Hematopoietic multipotent progenitor cell treated with erythropoietin and hydrocortisone succinate and interleukin-3 and kit ligand, for 15 days (in vitro differentiated cells): ENCODE data around the gene CERK.

Source experiments
- DNase-seq: peaks from one replicate; pipeline ENCODE4 v3.0.0-alpha.2; 2015; ENCODE audit warnings: low spot score

CERK gene

DNA sequence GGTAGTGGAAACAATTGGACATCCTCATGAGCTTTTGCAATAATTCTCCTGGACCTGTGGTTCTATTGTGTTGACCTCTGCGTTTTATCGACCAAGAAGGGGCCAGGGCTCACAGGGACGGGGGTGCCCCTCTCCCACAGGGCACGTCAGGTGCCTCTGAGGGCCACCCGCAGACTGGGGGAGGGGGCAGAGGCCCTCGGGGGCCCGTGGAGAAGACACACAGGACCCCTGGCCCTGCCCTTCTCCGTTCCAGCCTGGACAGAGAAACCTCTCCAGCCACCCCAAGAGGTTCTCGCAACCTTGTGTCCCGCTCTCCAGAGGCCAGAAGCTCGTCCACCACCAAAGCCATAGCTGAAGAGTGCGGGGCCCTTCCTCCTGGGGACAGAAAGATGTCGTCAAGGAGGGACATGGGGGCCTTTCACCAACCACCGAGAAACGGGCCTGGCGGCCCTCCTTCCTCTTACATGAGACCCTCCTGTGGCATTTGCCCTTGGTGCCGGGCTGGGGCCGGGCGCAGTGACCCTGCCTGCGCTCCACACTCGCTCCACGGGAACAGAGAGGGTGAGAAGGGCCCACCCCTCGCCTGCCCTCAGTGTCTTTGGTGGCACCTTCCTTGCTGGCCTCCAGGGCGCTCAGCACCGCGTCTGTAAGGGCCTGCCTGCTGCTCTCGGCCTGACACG, 60.6 kb downstream of the CERK start:
- DNase-seq: no peak

DNA sequence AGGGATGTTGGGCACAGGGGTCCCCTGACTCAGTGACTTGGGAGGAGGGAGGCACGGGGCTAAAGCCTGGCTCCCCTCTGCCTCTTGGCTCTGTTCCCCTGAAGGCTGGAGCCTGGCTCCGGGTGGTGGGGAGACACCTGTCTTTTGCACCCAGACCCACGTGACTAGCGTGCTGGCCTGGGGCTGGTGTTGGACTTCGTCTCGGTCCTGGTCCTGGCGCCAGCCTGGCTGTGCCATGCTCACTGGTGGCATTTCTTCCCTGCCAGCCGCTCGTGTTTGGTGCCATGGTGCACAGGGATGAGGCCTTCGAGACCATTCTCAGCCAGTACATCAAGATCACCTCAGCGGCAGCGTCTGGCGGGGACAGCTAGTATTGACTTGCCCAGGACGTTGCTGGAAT, 61.2 kb downstream of the CERK start:
- no peak for DNase-seq

DNA sequence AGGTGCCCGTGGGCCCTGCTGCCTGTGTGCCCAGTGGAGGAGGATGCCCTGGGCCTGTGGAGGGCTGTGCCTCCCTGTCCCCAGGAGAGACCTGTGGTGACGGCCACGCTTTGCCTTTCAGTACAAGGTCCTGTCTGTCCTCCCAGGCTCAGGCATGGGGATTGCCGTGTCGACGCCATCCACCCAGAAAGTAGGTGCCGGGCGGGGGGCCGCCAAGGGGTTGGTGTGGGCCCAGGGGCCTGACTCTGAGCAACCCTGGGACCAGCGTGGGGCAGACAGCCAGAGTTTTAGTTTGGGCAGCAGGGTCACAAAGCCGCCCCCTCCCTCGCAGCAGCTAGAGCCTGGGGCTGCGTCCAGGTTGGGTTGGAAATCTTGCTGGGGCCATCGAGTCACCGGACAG, 61.6 kb downstream of the CERK start:
- DNase-seq: no peak

DNA sequence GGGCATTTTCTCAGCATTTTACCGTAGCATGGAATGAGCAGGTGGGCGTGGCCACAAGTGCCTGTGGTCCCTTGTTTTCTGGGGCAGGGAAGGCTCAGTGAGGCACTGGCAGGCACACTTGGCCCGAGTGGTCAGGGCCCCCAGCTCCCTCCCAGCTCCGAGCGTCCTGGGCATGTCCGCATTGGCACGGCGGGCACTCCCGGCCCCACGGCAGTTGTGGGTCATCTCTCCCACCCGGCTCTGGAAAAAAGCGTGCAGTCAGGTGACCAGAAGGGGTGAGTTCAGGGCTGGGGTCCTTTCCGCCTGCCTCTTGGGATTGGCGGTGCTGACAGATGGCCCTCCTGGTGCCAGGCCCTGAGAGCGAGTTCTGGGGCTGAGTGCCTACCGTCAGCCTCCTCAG, 62.1 kb downstream of the CERK start:
- DNase-seq: no peak

DNA sequence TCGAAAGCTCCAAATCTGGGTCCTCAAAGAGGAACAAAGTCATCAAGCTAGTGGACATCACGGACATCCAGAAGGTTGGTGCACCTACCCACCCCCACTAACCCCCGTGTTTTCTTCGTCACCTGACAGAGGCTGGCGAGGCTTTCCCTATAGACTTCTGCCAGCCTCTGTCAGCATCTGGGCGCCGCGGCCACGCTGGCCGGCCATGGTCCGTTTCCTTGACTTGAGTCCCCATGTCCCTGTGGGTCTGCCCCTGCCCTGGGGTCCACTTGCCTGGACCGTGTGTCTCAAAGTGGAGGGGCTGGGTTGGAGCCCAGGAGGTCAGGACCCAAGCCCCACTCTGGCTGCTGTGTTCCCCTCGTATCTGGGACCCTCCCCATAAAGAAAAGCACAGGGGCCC, 62.6 kb downstream of the CERK start:
- DNase-seq: no peak

DNA sequence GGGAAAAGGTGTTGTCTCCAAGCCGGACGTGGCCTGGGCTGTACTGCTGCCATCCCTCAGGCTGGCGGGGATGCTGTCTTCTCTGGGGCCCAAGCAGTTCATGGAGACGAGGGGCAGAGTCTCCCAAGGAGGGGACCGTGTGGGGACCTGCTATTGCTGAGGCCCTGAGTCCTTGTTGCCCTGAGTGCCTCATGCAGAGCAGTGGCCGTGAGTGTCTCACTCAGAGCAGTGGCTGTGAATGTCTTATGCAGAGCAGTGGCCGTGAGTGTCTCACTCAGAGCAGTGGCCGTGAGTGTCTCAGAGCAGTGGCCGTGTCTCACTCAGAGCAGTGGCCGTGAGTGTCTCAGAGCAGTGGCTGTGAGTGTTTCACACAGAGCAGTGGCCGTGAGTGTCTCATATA, 63.1 kb downstream of the CERK start:
- DNase-seq: no peak

DNA sequence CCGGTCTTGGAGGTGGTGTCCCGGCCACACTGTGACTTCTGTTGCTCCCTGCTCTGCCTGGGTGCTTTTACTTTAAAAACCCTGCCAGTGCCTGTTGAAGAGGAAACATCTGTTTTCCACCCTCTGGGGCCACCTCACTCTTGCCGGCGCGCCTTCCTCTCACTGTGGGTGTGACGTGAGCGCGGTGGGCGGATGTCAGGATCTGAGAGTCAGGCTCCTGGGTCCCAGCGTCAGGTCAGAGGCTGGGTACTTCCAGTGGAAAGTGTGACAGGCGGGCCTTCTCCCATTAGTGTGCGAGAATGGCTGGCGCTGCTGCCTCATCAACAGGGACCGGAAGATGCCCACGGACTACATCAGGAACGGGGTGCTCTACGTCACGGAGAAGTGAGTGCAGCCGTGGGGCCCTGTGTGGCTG, 63.7 kb downstream of the CERK start:
- DNase-seq: no peak

DNA sequence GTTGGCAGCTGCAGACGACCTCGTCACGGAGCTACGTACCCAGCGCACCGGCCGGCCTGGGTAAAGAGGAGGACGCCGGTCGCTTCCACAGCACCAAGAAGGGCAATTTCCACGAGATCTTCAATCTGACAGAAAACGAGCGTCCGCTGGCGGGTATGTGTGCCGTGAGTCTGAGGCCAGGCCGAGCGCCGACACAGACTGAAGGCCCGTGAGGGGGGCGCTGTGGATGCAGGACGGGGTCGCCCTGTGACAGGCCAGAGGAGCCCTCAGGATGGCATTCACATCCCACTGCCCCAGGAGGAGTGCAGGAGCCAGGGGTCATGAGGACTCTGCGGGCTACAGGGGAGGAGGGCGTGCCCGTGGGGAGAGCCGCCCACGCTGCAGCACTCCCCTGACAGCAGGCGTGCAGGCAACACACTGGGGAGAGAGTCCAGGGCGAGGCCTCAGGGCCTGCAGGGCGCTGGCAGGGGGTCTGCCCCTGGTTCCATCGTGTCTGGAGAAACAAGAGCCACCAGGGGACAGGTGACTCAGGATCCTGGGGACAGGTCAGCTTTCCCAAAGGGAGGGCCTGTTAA, 64.3 kb downstream of the CERK start:
- DNase-seq: no peak

DNA sequence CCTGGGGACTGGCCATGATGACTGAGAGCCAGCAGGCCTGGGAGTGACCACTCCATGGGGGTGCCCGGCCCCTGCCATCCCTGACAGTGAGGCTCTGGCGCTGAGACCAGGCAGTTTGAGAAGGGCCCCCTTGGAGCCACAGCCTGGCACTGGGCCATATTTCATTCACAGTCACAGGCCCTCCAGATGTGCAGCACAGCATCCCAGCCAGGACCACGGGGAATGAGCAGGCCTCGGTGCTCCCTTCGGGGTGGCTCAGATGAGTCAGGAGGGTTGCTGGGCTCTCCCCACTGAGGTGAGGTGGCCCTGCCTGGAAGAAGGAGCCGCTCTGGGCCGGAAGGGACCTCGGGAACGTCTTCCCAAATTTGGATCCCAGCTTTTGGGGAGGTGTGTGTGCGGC, 64.8 kb downstream of the CERK start:
- no peak for DNase-seq

DNA sequence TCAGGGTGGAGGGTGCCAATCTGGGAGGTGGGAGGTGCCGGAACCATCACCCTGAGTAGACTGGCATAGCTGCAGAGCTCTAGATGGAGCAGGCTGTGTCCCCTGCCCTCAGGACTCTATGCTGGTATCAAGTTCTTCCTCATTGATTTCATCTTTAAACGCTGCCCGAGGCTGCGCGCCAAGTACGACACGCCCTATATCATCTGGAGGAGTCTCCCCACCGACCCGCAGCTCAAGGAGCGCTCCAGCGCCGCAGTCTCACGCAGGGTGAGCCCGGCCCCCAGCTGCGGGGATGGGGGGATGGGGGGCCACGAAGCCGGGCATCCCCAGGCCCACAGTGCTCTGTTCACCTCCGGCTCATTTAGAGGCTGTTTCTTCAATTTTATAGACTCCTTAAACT, 65.3 kb downstream of the CERK start:
- DNase-seq: peak; percentile 13

DNA sequence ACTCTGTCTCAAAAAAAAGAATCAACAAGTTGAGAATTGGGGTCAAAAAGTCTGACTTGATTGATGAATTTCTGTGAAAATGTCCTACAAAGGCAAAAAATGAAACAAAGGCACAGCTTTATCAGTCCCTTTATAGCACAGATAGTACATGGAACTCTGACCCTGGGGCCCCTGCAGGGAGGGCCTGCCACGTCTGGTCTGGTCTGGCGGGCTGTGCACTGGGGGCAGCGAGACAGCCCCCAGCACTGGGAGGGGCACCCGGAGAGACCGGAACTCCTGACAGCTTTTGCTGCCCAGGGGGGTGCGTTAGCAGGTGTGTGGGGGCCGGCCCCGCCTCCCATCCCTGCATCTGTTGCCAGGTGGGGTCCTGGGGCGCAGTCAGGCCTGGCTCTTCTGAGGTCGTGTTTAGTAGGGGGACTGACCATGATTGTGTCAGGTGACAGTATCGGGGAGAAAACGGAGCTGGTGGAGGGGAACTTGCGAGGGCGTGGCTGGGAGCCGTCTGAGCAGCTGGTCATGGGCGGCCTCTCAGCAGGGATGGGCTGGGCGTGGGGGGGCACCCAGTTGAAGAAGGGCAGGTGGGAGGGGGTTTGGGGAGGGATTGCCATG, 66.1 kb downstream of the CERK start:
- DNase-seq: no peak

DNA sequence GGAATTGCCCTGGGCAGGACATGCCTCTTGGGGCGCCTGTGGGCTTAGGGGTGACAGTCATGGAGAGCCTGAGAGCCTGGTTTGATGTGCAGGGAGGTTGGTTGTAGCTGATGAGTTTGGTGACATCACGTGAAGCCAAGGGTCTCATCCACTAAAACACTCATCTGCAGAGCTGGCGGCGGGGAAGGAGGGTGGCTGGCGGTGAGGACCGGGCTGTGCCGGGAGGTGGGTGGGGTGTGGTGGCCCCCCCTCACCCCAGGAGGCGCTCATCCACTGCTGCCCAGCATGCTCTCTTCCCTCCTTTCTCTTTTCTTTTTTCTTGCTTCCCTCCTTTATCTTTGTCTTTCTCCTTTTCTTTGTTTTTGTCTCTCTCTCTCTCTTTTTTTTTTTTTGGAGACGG, 68.9 kb downstream of the CERK start:
- DNase-seq: no peak

DNA sequence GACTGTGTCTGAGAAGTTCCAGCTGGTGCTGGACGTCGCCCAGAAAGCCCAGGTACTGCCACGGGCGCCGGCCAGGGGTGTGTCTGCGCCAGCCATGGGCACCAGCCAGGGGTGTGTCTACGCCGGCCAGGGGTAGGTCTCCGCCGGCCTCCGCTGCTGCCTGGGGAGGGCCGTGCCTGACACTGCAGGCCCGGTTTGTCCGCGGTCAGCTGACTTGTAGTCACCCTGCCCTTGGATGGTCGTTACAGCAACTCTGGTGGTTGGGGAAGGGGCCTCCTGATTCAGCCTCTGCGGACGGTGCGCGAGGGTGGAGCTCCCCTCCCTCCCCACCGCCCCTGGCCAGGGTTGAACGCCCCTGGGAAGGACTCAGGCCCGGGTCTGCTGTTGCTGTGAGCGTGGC, 69.9 kb downstream of the CERK start:
- no peak for DNase-seq

DNA sequence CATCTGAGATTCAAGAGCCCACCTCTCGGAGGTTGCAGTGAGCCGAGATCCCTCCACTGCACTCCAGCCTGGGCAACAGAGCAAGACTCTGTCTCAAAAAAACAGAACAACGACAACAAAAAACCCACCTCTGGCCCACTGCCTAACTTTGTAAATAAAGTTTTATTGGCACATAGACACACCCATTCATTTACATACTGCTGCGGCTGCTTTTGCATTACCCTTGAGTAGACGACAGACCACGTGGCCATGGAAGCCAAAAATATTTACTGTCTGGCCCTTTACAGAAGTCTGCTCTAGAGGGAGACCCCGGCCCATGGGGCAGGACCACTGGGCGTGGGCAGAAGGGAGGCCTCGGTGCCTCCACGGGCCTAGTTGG, 70.8 kb downstream of the CERK start:
- no peak for DNase-seq

DNA sequence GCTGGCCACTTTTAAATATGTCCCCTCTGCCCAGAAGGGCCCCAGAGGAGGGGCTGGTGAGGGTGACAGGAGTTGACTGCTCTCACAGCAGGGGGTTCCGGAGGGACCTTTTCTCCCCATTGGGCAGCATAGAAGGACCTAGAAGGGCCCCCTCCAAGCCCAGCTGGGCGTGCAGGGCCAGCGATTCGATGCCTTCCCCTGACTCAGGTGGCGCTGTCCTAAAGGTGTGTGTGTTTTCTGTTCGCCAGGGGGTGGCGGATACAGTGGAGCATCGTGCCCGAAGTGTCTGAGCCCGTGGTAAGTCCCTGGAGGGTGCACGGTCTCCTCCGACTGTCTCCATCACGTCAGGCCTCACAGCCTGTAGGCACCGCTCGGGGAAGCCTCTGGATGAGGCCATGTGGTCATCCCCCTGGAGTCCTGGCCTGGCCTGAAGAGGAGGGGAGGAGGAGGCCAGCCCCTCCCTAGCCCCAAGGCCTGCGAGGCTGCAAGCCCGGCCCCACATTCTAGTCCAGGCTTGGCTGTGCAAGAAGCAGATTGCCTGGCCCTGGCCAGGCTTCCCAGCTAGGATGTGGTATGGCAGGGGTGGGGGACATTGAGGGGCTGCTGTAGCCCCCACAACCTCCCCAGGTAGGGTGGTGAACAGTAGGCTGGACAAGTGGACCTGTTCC, 71.3 kb downstream of the CERK start:
- no peak for DNase-seq

DNA sequence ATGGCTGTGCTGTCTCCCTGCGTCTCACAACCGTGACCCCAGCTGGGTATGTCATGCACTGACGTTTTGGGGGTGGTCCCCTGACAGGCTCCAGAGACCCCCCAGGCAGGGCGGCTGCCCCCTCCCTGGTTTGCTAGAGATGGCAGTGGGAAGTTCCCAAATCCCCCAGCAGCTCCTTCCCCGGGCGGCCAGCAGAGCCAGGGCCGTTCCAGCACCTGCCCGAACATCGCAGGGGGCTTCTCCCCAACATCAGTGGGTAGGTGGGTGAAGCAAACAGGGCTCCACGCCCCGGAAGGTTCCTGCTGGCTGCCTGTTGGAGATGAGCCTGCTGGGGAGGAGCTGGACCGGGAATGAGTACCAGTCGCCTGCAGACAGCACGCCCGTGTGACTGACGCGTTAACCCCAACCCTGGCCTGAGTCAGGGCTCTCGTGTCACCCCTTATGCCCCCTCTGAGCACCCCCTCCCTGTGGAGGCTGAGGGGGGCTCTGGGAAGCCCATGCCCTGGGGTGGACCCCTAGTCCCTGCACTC, 72.2 kb downstream of the CERK start:
- no peak for DNase-seq

DNA sequence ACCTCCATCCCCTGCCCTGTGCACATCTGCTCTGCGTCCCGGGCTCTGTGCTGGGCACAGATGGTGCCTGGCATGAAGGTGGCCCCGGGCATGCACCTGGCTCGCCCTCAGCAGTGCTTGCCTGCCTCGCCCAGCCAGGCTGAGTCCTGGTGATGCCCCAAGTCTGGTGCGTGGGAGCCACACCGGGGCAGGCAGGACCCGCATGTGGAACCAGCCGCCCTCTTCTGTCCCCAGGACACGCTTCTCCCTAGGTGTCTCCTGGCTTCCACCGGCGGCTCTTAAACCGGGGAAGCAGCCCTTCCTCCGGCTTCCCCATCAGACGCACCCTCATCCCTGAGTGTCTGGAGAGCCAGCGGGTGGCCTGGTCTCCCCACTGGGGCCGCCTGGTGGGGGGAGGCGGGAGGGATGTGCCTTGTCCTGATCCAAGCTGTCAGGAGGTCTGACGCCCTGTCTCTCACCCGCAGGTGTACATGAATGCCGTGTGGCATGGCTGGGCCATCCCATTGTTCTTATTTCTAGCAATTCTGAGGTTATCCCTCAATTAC, 72.8 kb downstream of the CERK start:
- DNase-seq: no peak

DNA sequence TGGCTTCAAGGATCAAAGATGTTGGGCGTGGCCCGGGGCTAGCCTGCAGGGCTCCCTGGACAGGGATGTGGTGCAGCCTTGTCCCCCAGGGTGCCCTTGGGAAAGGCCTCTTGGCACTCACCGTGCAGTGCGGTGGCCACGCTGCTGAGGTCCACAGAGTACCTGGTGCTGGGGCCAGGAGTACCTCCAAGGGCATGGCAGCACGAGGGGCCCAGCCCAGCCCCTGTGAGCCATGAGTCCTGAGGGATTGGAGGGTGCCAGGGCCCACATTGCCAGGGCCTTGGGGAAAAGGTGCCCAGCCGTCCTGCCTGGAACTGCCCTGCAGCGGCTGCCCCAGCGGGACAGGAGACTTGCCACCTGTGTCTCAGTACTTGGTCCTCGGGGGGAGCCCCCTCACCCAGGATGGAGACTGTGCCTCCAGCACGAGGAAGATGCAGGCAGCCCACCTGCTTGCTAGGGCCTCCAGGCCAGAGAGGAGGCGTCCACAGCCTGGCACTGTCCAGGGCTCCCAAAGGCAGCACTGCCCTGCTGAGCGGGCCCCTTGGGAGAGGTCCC, 73.7 kb downstream of the CERK start:
- DNase-seq: no peak

DNA sequence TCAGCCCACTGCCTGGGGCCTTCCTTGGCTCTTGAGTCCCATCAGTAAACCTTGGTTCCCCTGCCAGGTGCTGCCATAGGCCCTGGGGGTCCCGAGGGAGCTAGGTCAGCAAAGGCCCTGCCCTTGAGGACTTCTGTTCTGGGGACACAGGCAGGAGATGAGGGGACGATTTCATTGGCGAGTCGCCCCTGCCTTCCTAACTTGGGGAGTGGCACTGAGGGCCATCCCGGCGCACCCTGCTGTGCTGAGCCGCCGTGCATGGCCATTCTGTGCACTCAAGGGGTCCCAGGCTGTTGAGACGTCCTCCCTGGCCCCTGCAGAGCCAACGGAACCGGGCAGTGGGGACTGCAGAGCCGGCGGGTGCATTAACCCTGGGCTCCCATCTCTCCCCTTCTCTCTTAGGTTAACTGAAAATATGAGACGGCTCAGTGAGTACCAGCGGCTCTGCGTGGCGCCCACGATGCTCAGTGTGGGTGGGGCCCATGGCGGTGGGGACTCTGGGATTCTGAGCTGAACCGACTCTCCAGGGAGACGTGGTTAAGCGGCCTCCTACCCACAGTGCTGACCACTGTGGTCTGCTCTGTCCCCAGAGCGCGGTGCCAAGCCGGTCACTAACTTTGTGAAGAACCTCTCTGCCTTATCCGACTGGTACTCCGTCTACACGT, 74.5 kb downstream of the CERK start:
- no peak for DNase-seq

DNA sequence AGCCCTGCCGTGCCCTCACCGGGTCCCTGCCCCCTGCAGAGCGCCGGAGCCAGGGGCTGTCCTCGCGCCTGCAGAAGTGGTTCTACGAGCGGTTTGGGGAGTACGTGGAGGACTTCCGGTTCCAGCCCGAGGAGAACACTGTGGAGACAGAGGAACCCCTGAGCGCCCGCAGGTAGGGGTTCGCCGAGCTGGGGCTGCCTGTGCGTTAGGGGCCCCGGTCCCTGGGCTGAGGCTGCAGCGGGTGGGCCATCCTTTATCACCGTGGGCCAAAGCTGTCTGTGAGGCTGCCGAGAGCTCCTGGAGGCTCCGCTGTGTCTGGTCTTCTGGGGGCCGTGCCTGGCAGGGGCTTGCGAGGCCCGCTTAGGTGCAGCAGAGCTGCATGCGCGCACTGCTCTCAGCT, 75.1 kb downstream of the CERK start:
- no peak for DNase-seq

DNA sequence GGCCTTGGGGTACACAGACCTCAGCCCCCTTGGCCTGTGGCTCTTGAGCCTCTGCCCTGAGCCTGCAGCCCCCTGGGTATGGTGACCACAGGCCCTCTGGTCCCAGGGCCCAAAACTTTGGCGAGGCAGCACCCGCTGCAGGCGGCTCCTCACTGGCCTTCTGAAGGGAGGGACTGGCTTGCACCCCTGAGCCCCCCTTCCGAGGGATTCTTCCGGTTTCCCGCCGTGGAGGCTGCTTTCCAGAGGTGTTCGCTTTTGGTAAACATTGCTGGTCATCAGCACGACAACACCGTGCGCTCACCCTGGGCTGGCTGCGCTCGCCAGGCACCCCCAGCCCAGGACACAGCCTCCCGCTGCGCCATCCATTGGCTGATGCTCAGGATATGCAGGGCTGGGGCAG, 75.8 kb downstream of the CERK start:
- DNase-seq: no peak

DNA sequence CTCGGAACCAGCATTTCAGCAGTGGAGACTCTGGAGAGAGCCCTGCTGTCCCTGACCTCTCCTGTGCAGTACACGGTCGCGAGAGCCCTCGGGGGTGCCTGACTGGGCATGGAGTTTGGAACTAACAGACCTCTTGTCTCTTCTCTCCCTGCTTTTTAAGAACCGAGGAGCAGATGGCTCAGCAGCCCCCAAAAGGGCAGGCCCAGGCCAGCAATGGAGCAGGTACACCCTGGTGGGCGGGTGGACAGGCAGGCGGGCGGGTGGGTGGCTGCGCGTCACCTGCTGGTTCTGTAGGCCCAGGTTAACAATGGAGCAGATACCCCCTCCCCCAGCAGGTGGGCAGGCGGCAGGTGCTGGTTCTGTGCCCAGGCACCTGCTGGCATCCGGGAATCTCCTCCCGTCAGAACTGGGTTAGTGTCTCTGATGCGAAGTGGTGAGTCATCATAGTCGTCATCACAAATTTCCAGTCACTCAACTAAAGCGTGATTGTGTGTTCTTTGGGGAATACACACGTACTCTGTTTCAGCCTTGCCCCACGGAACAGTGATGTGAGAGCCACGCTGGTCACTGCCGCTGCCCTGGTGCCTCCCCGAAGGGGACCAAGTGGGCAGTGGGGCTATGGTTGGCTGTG, 76.7 kb downstream of the CERK start:
- DNase-seq: no peak
